ENCODE results near the gene MEX3D. TPM values are rescaled to one million over a fixed set of nuclear protein-coding genes. Genes with fewer than 3 reads are reported as not detected.

Gene MEX3D
- total RNA-seq, 1 donor: 47.0 TPM

DNA sequence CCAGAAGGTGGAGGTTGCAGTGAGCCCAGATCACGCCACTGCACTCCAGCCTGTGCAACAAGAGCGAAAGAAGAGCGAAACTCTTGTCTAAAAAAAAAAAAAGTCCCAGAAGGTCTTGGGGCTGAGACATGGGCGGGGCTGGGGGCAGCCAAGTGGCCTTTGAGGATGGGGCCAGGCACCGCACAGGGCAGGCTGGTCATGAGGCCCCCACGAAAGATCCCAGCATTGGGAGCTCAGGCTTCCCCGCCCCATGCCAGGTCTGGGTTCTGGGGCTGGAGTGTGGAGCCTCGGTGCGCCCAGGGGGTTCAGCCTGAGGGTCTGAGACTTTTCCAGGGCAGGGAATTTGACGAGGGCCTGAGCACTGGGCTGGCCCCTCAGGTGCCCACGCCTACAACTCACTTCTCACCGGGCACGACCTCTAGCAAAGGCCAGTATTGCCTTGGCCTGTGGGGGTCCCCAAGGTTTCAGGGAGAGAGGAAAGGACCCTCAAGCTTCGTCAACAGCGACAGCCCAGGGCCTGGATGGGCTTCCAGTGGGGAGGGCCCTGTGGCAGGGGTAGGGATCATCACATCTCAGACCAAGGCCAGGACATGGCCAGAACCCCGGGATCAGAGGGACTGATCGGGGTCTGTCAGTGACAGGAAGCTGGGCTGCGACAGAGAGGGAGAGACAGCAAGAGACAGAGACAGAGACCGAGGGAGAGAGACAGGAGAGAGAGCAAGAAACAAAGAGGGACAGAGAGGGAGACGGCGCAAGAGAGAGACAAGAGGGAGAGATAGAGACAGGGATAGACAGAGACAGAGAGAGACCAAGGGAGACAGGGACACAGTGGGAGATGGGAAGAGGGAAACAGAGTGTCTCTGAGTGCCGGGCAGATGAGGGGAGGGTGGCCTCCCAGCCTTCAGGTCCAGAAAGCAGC lies 7.5 kb upstream of the MEX3D start:
- H3K27me3 ChIP-seq (ENCODE audit: insufficient read depth, low read length): peaks cover 2% of the 10 kb centered on the region
- H3K4me1 ChIP-seq (ENCODE audit: insufficient read depth, low read length): no peaks in the 10 kb centered on the region
- TF ChIP-seq, protein P1, sequence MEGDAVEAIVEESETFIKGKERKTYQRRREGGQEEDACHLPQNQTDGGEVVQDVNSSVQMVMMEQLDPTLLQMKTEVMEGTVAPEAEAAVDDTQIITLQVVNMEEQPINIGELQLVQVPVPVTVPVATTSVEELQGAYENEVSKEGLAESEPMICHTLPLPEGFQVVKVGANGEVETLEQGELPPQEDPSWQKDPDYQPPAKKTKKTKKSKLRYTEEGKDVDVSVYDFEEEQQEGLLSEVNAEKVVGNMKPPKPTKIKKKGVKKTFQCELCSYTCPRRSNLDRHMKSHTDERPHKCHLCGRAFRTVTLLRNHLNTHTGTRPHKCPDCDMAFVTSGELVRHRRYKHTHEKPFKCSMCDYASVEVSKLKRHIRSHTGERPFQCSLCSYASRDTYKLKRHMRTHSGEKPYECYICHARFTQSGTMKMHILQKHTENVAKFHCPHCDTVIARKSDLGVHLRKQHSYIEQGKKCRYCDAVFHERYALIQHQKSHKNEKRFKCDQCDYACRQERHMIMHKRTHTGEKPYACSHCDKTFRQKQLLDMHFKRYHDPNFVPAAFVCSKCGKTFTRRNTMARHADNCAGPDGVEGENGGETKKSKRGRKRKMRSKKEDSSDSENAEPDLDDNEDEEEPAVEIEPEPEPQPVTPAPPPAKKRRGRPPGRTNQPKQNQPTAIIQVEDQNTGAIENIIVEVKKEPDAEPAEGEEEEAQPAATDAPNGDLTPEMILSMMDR (IDR thresholded peaks at IDR 0.05; ENCODE audit: extremely low read depth, low read depth, low read length): no peak
- no peak overlapping the region for H3K4me2 ChIP-seq (ENCODE audit: insufficient read depth, low read length)
- H3K36me3 ChIP-seq (ENCODE audit: insufficient read depth, low read length): peaks cover 19% of the 10 kb centered on the region
- peaks cover 3% of the 10 kb centered on the region for H4K20me1 ChIP-seq (ENCODE audit: insufficient read depth, low read length)
- H3K9me3 ChIP-seq (ENCODE audit: low read depth, low read length): no peaks in the 10 kb centered on the region
- peak; percentile 65 for DNase-seq (ENCODE audit: insufficient read length, low spot score, missing footprints)
- no peak overlapping the region for H3K4me3 ChIP-seq (ENCODE audit: insufficient read depth, low read length)
- no peaks in the 10 kb centered on the region for H3K79me2 ChIP-seq (ENCODE audit: insufficient read depth, low read length)
- H3K27ac ChIP-seq (ENCODE audit: low read depth, low read length): no peak overlapping the region
- H2AFZ ChIP-seq (ENCODE audit: low read length): no peak overlapping the region

DNA sequence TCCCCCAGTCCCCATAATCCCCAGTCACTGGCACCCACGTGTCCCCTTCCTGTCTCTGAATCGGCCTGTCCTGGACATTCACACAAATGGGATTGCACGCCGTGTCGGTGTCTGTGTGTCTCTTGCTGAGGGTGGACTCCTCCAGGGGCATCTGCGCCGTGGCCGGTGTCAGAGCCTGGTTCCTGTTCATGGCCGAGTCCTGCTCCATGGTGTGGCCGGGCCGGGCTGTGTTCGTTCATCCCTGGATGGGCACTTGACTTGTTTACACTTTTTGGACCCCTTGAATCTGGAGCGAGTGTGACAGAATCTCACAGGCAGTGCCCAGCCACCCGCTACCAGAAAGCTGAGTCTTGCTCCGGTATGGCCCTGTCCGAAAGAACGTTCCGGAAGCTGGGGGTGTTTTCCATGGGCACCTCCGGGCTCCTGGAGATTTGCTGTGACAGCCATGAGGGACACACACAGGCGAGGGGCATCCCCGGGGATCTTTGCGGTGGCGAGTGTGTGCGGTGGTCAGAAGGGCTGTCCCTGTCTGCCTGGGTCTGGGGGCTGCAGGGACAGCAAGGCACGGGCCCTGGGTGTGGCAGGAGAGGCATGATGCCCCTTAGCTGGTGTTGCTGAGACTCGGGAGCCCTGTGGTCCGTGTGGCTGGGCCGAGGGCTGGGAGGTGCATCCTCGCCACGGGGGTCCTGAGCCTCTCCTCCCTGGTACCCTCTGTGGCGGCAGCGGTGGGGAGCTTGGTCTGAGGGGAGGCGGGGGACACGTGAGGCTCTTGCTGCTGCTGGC lies 6.4 kb upstream of the MEX3D start:
- no peak overlapping the region for H2AFZ ChIP-seq (ENCODE audit: low read length)
- H3K4me2 ChIP-seq (ENCODE audit: insufficient read depth, low read length): no peak overlapping the region
- no peaks in the 10 kb centered on the region for H3K4me1 ChIP-seq (ENCODE audit: insufficient read depth, low read length)
- DNase-seq (ENCODE audit: insufficient read length, low spot score, missing footprints): no peak
- H3K27me3 ChIP-seq (ENCODE audit: insufficient read depth, low read length): peaks cover 5% of the 10 kb centered on the region
- H3K9me3 ChIP-seq (ENCODE audit: low read depth, low read length): no peaks in the 10 kb centered on the region
- H3K36me3 ChIP-seq (ENCODE audit: insufficient read depth, low read length): peaks cover 9% of the 10 kb centered on the region
- no peaks in the 10 kb centered on the region for H3K79me2 ChIP-seq (ENCODE audit: insufficient read depth, low read length)
- H3K4me3 ChIP-seq (ENCODE audit: insufficient read depth, low read length): no peak overlapping the region
- peaks cover 3% of the 10 kb centered on the region for H4K20me1 ChIP-seq (ENCODE audit: insufficient read depth, low read length)
- no peak overlapping the region for H3K27ac ChIP-seq (ENCODE audit: low read depth, low read length)
- TF ChIP-seq, protein P1 (IDR thresholded peaks at IDR 0.05; ENCODE audit: extremely low read depth, low read depth, low read length): no peak

GRCh38 chr19:1572795-1573194 lies 4.7 kb upstream of the MEX3D start:
- DNase-seq (ENCODE audit: insufficient read length, low spot score, missing footprints): no peak
- H3K4me2 ChIP-seq (ENCODE audit: insufficient read depth, low read length): no peak overlapping the region
- H3K9me3 ChIP-seq (ENCODE audit: low read depth, low read length): no peaks in the 10 kb centered on the region
- H3K79me2 ChIP-seq (ENCODE audit: insufficient read depth, low read length): no peaks in the 10 kb centered on the region
- H3K27ac ChIP-seq (ENCODE audit: low read depth, low read length): no peak overlapping the region
- TF ChIP-seq, protein P1 (IDR thresholded peaks at IDR 0.05; ENCODE audit: extremely low read depth, low read depth, low read length): no peak
- no peaks in the 10 kb centered on the region for H3K36me3 ChIP-seq (ENCODE audit: insufficient read depth, low read length)
- peaks cover 6% of the 10 kb centered on the region for H3K27me3 ChIP-seq (ENCODE audit: insufficient read depth, low read length)
- H2AFZ ChIP-seq (ENCODE audit: low read length): no peak overlapping the region
- H3K4me3 ChIP-seq (ENCODE audit: insufficient read depth, low read length): no peak overlapping the region
- H4K20me1 ChIP-seq (ENCODE audit: insufficient read depth, low read length): peaks cover 7% of the 10 kb centered on the region
- H3K4me1 ChIP-seq (ENCODE audit: insufficient read depth, low read length): no peaks in the 10 kb centered on the region

DNA sequence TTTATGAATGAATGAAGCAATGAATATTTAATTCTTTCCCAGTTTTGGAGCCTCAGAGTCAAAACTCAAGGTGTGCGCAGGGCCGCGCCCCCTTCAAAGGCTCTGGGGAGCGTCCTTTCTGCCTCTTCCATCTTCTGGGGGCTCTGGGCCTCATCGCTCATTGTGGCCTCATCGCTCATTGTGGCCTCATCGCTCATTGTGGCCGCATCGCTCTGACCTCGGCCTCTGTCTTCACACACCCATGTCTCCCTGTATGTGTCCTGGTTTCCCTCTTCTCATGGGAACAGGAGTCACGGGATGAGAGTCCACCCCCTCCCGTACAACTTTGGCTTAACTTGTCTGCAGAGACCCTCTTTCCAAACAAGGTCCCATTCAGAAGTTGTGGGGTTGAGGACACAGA lies 3.2 kb upstream of the MEX3D start:
- Histone ChIP-seq H3K36me3 (ENCODE audit: insufficient read depth, low read length) (no peaks in the 10 kb centered on the region), H3K4me2 (ENCODE audit: insufficient read depth, low read length) (no peak overlapping the region), H4K20me1 (ENCODE audit: insufficient read depth, low read length) (peaks cover 5% of the 10 kb centered on the region), H3K4me3 (ENCODE audit: insufficient read depth, low read length) (no peak overlapping the region), H3K79me2 (ENCODE audit: insufficient read depth, low read length) (peaks cover under 1% of the 10 kb centered on the region), H3K27me3 (ENCODE audit: insufficient read depth, low read length) (peaks cover 6% of the 10 kb centered on the region), H3K9me3 (ENCODE audit: low read depth, low read length) (no peaks in the 10 kb centered on the region), H3K27ac (ENCODE audit: low read depth, low read length) (no peak overlapping the region), H2AFZ (ENCODE audit: low read length) (no peak overlapping the region), H3K4me1 (ENCODE audit: insufficient read depth, low read length) (no peaks in the 10 kb centered on the region)
- TF ChIP-seq, protein P1 (IDR thresholded peaks at IDR 0.05; ENCODE audit: extremely low read depth, low read depth, low read length): no peak
- DNase-seq (ENCODE audit: insufficient read length, low spot score, missing footprints): peak; percentile 81

Measured in osteoblast (primary cell).